GM21526 (cell line): ENCODE results near the gene RASSF7.
"Not testable (repeated sequence)": the region's sequence is repeated elsewhere in the genome, so short reads cannot be mapped to it uniquely, and the experiment has no call there.

Source experiments
- ATAC-seq: cut with Tn5 transposase; IDR thresholded peaks from one replicate; pipeline ENCODE4 v1.9.1; 2021; ENCODE audit warnings: moderate library complexity; ENCODE audit not compliant: unreplicated experiment, low FRiP score

The RASSF7 gene

DNA sequence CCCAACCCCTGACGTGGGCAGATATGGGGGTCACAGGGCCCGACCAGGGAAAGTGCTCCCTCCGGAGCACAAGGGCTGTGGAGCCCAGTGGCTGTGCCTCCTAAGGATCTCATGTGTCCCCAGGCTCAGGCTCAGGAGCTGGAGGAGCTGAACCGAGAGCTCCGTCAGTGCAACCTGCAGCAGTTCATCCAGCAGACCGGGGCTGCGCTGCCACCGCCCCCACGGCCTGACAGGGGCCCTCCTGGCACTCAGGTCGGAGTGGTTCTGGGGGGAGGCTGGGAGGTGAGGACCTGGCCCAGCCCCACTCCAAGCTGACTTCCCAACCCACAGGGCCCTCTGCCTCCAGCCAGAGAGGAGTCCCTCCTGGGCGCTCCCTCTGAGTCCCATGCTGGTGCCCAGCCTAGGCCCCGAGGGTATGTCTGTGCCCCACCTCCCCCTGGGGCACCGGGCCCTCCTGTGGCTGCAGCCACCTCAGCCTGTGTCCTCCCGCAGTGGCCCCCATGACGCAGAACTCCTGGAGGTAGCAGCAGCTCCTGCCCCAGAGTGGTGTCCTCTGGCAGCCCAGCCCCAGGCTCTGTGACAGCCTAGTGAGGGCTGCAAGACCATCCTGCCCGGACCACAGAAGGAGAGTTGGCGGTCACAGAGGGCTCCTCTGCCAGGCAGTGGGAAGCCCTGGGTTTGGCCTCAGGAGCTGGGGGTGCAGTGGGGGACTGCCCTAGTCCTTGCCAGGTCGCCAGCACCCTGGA, 2.5 kb downstream of the RASSF7 start:
- ATAC-seq = no peak

DNA sequence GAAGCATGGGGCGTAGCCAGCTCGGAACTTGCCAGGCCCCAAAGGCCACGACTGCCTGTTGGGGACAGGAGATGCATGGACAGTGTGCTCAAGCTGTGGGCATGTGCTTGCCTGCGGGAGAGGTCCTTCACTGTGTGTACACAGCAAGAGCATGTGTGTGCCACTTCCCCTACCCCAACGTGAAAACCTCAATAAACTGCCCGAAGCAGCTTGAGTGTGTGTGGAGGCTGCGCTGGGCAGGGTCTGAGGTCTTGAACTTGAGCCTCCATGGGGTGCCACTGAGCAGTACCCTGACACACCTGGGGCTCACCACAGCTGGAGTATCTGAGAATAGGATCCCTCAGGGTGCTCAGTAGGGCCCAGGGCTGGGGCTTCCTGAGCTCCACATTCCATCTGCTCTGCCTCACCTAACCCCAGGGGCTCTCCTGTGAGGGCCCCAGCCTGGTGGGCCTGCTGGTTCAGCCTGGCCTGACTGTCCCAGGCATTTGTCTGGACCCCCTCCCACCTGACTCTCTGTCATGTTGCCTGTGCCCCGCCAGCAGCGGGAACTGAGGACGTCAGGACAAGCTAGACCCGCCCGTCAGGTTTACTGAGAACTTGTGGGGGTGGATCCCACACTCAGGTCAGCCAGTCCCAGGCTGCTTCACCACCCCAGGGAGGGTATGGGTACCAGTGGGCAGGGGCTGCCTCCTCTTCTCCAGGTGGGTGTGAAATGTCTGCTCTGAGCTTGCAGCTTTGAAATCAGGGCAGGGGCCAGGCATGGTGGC, 3.2 kb downstream of the RASSF7 start:
- ATAC-seq = no peak

DNA sequence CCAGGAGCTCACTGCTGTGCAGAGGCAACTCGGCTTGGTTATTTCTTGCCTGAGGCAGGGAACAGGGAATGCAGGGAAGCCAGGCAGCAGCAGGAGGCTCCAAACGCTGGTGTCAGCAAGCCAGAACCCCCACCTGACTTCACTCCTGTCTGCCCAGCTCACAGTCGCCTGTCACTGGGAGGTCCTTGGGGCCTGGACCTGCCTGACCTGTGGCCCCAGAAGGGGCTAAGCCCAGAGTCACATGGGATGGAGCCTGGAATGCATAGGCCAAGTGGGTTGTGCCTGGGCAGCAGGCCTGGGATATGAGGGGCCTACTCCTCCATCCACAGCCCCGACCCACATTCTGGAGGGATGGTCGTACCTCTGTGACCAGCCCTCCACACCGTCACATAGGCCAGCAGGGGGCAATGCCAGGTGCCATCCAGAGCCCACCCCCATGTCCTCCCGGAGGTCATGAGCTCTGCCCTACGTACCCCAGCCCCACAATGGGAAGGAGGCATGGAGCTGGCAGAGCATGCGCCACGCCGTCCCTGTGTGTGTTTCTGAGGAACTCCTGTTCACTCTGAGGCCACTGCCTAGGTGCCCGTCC, 5.2 kb downstream of the RASSF7 start:
- ATAC-seq = no peak

DNA sequence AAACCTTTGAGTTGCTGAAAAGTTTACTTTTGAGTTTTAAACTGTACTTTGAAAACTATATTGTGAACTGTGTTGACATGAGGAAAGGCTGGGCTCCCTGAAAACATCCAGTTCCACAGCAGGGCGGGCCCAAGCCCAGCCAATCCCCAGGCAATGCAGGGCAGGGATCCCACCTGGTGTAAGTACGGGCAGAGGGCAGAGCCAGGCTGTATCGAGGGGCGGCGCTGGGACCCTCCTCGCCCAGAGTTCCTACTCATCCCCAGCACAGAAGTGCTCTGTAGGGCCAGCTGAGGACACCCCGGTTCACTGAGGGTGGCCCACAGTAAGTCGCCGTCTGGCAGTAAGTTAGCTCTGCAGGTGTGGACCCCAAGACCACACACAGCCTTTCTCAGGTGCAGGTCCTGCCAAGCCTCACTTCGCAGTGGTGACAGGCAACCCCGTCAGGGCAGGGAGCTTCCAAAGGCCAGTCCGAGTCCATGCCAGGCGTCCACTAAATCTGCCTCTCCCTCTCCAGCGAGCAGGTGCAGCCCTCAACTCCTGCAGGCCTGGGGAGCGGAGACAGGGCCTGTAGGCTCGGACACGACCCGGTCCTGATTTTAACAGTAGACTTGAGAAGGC, 6.3 kb downstream of the RASSF7 start:
- ATAC-seq = no peak

DNA sequence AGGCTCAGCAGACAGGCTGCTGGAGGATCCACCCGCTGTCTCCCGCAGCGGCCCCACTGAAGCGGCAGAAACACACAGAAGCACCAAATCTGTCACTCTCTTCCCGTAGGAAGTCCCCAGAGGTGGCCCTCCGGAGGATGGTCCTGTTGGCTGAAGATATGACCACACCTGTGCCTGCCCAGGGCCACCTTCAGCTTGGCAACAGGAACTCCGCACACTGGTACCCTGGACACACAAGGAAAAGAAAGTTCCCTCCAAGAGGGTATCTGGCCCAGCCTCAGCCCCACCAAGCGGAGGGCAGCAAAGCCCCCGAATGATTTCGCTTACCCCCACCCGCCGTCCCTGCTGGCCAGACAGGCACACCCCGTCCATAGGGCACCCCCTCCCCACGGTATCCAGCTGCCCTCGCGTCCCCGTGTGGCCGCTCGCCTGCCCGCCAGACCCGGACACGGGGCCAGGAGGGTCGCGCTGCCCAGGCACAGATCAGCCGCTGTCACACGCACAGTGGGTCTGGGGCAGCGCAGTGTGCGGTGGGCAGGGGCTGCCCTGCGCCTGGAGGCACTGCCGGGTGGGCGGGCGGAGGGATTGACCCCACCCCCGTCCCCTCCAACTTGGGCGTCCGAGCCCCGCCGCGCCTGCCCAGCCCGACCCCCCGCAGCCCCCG, 7.0 kb downstream of the RASSF7 start:
- ATAC-seq = peak; percentile 4

DNA sequence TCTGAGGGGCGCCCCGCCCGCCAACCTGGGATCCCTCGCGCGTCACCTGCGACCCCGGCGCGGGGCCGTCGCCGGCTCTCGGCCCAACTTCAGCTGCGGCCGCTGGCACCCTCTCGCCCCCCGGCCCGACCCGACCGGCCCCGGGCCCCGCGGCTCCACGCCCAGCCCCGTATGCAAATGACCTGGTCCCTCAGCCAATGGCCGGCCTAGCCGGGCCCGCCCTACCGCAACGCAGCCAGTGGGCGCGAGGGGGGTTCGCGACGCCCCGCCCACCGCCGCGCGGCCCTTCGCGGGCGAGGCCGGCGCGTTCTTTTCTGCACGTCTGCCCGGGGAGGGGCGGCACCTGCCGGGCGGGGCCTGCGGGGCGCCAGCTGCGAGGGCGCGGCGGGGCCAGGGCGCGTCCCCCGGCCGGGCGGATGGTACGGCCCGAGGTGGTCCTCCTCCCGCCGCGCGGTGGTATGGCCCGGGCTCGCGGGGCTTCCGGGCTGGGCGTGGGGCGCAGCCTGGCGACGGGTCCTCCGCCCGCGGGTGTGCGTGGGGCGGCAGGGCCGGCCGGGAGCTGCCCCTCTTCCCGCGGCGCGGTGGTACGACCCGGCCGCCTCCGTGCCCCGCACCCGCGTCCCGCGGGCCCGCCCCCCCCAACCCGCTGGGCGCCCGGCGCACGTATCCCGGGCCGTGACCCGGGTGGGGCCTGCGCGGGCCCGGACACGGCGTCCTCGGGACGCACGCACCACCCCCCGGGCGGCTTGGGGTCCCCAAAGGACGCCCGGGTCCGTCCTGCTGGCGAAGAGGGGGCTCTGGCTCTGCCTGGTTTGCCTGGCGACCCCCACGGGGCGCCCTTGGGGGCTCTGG, 7.8 kb downstream of the RASSF7 start:
- peak; percentile 63 for ATAC-seq

DNA sequence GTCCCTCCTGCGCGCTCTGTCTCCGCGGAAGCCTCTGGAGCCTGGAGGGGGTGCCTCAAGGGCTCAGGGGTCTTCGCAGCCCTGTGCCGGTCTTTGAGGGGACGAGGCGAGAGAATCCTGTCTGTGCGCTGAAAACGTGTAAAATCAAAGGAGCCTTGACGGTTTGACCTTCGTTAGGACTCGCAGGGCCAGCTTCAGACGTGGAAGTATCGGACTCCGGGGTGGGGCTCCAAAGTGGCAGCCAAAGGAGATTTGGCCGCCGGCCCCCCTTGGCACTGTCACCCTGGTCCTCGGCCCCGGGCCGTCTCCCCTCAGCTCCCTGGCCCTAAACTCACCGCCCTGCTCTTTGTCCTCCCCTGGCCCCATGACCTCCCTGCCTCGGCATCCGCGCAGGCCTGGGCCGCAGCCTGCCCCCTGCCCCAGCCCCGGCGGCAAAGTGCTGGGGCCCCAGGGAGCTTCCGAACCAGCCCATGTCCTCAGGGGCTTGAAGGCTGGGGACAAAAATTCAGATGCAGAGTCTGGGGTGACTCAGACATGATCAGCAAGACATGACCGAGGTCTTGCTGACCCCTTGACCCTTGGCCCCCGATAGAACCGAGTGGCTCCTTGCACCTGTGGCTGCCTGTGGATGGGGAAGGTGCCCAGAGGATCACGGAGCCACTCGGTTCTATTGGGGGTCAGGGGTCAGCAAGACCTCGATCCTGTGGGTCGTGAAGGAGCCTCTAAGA, 8.6 kb downstream of the RASSF7 start:
- no peak for ATAC-seq

DNA sequence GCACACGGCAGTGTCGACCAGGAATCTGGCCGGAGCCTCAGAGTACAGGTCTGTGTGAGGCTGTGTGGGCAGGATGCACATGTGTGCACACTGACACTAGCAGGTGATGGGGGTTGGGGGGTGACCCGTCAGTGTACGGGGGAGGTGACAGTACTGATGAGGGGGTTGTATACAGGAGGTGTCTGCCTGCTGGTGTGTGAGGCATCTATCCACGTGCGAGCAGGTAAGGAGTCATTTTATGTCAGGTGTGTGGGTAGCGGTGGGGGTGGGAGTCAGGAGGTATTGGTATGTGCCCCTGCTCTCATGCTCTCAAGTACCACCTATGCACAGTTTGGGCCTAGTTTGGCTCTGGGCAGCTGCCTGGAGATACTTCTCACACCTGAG, 11.0 kb downstream of the RASSF7 start:
- no peak for ATAC-seq

DNA sequence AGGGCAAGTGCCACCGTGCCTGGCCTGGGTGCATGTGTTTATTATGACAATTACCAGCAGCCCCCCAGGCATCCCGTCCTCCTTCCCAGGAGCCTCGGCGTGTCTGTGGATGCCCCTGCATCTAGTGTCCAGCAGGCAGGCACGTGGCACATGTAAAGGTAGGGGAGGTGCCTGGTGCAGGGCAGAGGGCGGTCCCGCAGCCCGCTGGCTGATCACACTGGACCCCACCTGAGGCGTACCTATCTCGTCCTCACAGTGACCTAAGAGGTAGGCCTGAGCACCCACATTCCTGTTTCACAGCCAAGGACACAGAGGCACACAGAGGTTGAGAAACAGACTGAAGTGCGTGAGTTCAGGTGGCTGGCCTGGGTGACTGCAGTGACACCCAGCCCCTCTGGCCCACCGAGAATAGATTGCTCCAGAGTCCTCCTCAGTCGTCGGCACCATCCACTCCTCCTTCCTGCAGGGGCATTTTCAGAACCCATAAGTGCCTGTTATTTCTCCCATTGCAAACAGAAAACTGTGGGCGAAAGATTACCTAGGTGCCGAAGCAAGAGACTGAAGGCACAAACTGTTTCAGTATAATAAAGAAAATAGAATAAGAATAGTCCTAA, 12.5 kb downstream of the RASSF7 start:
- ATAC-seq = no peak

DNA sequence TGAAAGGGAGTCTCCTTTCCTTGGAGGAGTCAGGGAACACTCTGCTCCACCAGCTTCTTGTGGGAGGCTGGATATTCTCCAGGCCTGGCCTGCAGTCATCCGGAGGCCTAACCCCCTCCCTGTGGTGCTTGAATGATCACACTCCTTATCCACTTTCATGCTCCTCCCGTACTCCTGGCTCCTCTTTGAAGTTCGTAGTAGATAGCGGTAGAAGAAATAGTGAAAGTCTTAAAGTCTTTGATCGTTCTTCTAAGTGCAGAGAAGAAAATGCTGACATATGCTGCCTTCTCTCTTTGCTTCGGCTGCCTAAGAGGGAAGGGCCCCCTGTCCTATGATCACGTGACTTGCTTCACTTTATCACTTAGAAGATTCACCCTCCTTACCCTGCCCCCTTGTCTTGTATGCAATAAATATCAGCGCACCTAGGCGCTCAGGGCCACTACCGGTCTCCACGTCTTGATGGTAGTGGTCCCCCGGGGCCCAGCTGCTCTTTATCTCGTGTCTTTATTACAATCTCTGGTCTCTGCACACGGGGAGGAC, 13.3 kb downstream of the RASSF7 start:
- ATAC-seq = not testable (repeated sequence)

DNA sequence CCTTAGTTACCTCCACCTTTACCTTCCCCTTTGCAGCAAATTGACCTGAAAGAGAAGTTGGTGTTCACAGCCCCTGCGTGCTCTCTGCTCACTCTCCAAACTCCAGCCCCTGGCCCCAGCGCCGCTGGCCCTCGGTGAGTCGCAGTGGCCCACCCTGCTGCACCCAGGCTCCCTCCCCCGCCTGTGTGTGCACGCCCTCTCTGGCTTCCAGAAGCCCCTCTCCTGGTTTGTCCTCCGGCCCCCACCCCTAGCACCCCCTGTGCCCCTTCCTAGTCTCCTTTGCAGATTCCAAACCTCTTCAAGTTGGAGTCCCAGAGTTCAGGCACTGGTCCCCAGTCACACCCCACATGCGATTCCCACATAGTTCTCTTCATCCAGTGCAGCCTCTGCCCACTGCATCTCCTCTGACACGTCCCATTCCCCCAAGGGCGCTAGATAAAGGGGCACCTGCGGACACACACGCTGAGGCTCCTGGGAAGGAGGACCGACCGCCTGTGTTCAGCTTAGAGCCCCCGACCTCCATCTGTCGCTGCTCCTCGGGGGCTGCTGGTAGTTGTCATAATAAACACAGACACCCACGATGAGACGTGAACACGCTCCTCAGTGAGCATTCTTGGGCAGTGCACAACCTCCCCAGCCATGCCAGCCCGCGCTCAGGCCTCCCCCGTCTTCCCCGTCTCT, 14.0 kb downstream of the RASSF7 start:
- ATAC-seq = no peak

DNA sequence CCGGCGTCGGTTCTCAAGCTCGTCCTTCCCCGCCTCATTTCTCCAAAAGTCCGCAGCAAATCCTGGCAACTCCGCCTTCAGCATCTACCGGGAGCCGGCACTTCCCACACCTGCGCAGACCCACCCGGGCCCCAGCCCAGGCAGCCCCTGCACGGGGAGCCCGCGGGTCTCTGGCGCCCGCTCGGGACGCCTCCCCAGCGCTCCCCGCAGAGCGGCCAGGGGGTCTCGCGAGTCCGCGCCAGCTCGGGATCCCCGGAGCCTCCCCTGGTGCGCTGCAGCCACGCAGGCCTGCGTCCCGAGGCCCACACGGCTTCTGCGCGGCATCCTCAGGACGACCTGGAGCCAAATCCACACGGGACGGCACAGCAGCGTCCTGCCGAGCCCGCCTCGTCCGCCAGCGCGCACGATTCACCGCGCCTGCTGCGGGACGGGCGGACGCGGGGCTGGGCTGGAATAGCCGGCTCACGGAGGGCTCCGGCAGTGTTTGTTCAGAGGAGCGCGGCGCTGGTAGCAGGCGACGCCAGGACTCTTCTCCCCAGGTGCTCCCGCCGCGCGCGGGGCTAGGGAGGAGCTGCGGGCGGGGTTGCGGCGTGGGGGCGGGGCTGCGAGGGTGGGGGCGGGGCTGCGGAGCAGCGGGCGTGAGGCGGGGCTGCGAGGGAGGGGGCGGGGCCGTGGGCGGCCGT, 14.7 kb downstream of the RASSF7 start:
- ATAC-seq = peak; percentile 35

DNA sequence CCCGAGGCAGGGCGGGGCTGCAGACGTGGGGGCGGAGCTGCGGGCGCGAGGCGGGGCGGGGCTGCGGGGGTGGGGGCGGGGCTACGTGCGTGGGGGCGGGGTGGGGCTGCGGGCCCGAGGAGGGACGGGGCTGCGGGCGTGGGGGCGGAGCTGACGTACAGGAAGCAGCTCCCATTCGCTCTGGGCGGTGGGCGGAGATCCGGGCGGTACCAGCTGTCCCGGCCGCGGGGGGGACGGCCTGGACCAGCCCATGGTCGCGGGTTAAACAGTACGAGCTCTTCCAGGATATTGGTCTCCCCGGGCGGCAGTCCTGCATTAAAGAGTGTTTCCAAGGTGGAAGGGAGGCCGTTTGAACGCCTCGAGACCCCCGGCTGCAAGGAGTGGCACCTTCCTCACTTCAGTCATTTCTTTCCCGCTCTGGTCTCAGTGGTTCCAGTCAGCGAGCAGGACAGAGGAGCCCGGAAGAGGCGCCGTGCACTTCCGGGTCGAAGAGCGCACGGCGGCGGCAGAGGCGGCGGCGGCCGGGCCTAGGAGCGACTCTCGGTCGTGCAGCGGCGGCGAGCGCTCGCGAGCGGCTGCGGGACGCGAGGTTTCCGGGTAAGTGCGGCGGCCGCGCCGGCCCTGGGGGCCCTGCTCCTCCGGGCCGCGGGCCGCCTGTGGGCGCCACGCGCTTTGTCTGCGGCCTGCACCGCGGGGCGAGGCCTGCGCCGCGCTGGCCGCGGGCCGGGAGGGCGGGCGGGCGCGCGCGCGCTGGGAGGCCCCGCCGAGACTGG, 15.4 kb downstream of the RASSF7 start, which contains the start of gene PHRF1:
Gene PHRF1 (plus strand): TSS at position 475 of the 773 bp plus-strand sequence. CDS start 5,043 bp downstream, outside the sequence.
- ATAC-seq = peak; percentile 65

DNA sequence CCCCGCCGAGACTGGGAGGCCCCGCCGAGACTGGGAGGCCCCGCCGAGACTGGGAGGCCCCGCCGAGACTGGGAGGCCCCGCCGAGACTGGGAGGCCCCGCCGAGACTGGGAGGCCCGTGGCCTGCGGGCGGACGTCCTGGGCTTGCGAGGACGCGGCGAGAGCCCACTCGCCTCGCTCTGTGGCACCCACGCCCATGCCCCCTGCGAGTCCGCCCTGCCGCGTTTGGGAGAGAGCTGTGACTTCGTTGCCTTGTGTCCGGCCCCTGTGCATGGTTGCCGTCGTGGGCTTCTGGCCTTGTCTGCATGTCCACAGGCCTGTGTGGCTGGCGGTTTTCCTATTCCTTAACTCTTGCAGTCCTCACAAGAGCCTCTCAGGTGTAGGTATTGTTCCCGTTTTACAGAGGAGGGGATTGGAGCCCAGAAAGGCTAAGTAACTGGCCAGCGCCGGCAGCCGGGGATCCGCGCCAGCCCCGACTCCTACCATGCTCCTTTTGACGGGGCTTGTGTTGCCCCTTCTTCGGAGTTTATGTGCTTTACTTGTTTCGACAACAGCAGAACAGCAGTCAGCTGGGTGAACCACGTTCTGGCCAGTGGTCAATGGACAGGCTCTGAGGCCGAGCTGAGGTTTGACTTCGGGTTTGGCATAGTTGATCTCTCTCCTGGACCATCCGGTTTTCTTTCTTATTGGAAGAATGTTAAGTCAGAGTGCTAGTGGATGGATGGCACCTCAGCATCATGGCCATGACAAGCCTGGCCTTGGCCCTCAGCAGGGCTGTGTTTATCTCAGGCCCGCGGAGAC, 16.2 kb downstream of the RASSF7 start:
- ATAC-seq = no peak

DNA sequence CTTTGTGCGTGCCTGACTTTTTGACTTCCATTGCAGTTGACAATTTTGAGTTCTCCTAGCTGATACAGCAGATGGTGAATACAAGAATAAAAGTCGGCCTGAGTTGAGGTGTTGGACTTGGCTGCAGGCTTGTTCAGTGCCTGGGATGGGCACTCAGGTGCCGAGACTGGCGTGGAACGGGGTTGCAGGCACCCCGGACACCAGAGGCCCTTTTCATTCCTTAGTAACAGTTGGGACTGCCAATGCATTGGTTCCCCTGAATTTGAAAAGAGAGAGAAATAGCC, 16.8 kb downstream of the RASSF7 start:
- ATAC-seq = no peak
